Measurements from ENCODE around the gene ZNF638.
A peak's percentile ranks its signal among the peaks of the same experiment; 100 is the strongest.
"Not testable (repeated sequence)": the region's sequence is repeated elsewhere in the genome, so short reads cannot be mapped to it uniquely, and the experiment has no call there.

ZNF638 gene

DNA sequence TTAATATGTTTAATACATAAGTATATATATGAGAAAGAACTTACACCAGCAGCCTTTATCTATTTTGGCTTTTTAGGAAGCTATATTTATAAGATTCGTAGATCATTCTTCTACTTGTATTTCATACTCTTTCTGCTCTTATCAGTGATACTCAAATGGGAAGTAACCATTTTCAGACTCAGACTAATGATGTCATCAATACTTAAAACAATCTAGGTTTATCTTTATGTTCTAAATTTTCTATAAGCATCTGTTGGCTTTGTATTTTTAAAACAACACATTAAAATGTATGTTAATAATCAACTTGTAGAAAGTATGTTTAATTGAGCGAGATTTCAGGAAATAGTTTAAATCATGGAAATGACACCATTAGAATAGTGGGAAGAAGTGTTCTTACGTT, 70.8 kb downstream of the ZNF638 start:
- DNase-seq (ENCODE audit: low read depth in 3 of 3, low spot score in 1 of 3) = no peak

DNA sequence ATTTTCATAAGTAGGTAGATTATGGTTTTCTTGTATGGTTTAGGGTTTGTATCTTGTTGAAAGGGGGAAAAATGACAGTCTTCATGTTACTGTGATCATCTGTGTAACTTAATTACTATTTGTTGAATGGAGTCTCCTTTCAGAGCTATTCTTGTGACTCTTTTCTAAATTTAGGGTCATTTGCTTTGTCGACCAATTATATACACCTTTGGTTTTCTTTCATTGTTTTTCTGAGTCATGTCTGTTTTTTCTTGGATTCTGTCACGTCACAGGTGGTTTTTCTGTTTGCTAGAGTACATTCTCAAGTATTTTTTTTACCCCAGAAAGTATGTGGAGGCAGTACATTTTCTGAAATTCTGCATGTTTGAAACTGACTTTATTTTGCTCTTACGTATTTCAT, 78.0 kb downstream of the ZNF638 start:
- DNase-seq (ENCODE audit: low read depth in 3 of 3, low spot score in 1 of 3) = no peak

GRCh38 chr2:71410696-71411095, 79.1 kb downstream of the ZNF638 start:
- no peak for DNase-seq (ENCODE audit: low read depth in 3 of 3, low spot score in 1 of 3)

- DNase-seq (ENCODE audit: low read depth in 3 of 3, low spot score in 1 of 3) = peak in 1 of 3 donors; percentile 1
Observed at GRCh38 chr2:71416866-71417265, 85.3 kb downstream of the ZNF638 start.

- no peak for DNase-seq (ENCODE audit: low read depth in 3 of 3, low spot score in 1 of 3)
Observed at GRCh38 chr2:71417300-71418202, 86.0 kb downstream of the ZNF638 start.

- no peak for DNase-seq (ENCODE audit: low read depth in 3 of 3, low spot score in 1 of 3)
Observed at GRCh38 chr2:71419145-71419544, 87.6 kb downstream of the ZNF638 start.

DNA sequence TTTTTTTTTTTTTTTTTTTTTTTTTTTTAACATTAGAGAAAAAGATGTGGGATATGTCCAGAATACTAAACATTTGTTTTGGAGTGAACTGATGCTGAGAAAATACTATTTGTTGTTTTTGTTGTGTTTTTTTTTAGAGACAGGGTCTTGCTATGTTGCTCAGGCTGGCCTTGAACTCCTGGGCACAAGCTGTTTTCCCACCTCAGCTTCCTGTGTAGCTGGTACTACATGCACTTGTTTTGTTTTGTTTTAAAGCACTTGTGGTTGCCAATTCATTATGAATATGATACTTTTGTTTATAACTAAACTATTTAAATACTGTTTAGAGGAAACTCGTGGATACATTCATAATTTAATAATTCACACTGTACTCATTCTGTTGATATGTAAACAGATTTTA, 88.4 kb downstream of the ZNF638 start:
- DNase-seq (ENCODE audit: low read depth in 3 of 3, low spot score in 1 of 3) = no peak

DNA sequence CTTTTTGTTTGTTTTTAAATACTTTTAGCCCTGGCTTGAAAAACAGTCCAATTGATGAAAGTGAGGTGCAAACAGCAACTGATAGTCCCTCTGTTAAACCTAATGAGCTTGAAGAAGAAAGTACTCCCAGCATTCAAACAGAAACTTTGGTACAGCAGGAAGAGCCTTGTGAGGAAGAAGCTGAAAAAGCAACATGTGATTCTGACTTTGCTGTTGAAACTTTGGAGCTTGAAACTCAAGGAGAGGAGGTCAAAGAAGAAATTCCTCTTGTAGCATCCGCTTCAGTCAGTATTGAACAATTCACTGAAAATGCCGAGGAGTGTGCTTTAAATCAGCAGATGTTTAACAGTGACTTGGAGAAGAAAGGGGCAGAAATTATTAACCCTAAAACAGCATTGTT, 91.2 kb downstream of the ZNF638 start:
- no peak for DNase-seq (ENCODE audit: low read depth in 3 of 3, low spot score in 1 of 3)

GRCh38 chr2:71423817-71424420, 92.3 kb downstream of the ZNF638 start:
- no peak for DNase-seq (ENCODE audit: low read depth in 3 of 3, low spot score in 1 of 3)

DNA sequence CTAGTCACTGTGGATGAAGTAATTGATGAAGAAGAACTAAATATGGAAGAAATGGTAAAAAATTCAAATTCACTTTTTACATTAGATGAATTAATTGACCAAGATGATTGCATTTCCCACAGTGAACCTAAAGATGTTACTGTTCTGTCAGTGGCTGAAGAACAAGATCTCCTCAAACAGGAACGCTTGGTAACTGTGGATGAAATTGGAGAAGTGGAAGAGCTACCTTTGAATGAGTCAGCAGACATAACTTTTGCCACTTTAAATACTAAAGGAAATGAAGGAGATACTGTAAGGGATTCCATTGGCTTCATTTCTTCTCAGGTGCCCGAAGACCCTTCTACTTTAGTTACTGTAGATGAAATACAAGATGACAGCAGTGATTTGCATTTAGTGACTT, 95.1 kb downstream of the ZNF638 start:
- DNase-seq (ENCODE audit: low read depth in 3 of 3, low spot score in 1 of 3) = no peak

DNA sequence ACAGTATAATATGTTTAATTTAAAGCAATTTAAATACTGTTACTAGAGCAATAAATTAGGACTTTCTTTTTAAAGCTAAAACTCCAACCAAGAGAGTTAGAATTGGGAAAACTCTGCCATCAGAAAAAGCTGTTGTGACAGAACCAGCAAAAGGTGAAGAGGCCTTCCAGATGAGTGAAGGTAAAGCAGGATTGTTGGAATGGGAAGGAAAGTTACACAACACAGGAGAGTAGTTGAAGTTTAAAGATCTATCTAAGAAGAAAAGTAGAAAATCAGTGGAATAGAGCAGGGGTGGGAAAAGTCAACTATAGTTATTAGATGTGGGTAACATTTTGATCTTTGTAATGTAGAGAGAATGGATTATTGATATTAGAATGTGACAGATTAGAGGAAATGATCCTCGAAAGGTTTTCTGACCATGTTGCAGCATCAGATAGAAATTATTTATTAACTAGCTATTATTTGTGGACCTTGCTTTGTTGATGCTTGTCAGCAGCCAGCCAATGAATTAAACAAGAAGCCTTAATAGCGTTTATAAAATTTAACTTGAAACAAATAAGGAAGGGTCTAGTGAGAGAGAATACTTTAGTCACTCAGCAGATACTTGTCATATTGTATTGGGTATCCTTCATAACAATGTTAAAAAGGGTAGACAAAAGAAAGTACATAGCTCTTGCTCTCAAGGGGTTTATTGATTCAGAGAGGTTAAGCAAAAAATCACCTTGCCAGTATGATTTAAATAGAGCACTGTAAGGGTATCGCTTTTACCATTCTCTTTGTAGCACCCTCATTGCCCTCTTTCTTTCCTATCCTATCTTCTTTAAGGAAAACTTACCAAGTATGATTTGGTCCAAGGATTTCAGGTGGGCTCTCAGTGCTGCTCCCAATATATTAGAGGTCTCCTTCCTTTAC, 97.1 kb downstream of the ZNF638 start:
- DNase-seq (ENCODE audit: low read depth in 3 of 3, low spot score in 1 of 3) = no peak

- DNase-seq (ENCODE audit: low read depth in 3 of 3, low spot score in 1 of 3) = not testable (repeated sequence)
Observed at GRCh38 chr2:71445142-71445541, 113.6 kb downstream of the ZNF638 start.

DNA sequence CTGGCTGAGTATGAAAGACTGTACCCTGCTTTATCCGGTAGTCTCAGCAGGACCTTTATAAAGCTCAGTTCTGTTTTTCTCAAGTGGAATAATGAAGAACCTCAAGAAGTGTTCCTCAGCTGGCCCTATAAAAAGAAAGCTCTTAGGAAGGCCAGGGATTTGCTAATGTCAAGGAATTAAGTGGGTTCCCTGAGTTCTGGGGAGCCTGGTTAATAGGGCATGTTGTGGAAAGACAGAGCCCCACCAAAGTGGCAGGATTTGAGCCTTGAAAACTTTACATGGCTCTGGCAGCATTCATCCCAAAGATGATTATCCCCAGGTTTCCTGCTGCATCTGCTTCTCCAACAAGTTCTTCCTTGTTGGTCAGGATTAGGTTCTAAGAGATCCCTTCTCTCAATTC, 114.9 kb downstream of the ZNF638 start:
- DNase-seq (ENCODE audit: low read depth in 3 of 3, low spot score in 1 of 3) = no peak

- DNase-seq (ENCODE audit: low read depth in 3 of 3, low spot score in 1 of 3) = no peak
Observed at GRCh38 chr2:71449343-71449742, 117.8 kb downstream of the ZNF638 start.

DNA sequence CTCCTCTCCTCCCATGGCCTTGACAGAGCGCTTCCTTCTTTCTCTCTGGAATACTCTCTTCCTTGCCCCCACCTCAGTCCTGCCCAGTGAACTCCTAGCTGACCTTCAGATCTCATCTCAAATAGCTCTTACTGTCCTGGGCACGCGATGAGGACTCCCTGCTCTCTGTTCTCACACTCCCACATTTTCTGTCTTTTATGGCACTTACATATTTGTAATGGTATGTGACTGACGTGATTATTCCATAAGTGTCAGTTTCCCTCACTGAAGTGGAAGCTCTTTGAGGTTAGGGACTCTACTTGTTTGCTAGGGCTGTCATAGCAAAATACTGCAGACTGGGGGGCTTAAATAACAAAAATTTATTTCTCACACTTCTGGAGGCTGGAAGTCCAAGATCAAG, 120.1 kb downstream of the ZNF638 start:
- no peak for DNase-seq (ENCODE audit: low read depth in 3 of 3, low spot score in 1 of 3)

DNA sequence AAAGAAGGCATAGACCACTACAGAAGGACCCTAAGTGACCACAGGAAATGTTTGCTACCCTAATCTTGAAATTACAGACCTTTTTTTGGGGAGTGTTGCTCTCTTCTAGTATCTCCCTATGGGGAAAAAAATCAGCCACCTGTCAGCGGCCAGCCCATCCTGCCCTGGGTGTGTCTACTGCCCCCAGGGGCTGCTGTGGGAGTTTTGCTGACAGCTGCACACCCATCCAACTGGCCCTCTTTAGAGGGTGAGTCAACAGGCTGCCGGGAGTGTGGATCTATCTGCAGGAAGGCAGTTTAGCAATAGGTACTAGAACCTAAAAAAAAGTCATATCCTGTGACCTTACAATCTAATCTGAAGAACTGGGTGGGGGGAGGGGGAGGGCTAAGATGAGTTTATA, 121.0 kb downstream of the ZNF638 start:
- no peak for DNase-seq (ENCODE audit: low read depth in 3 of 3, low spot score in 1 of 3)

- DNase-seq (ENCODE audit: low read depth in 3 of 3, low spot score in 1 of 3) = no peak
Observed at GRCh38 chr2:71453404-71454220, 122.0 kb downstream of the ZNF638 start, which contains the start of gene DYSF. Gene DYSF (plus strand): TSS chr2:71453561.

DNA sequence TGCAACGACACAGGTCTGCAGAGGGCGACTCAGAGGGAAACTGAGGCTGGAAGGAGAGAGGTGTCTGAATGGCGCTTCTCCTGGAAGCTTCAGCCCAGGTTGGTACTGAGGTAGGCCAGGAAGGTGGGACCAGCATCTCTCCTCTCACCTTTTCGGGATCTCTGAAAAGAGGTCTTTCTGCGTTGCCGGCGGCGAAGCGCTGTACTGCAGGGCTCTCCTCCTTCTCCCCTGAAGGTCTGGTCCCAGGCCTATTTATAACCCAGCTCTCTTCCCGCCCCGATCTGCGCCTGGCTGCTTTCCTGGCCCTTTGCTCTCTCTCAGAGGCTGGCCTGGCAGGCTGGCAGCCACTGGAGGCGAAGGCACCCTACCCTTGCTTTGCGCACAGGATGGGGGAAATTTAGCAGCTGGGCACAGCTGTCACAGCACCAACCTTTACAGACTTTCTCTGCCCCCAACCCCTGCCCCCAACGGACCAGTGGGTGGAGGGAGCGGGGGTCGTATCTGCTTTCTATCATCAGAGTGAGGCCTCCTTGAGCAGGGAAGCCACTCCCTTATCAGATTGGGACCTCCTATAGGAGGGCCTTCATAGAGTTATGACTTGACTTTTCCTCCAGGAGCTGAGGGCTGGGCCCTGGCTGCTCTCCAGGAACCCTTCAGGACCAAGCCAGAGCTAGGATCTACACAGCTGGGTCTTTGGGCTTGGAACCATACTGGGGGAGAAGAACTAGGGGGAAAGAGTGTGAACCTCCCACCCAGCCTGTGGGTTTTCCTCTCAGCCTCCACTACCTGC, 122.8 kb downstream of the ZNF638 start:
- DNase-seq (ENCODE audit: low read depth in 3 of 3, low spot score in 1 of 3) = no peak

GRCh38 chr2:71455011-71455740, 123.6 kb downstream of the ZNF638 start:
- DNase-seq (ENCODE audit: low read depth in 3 of 3, low spot score in 1 of 3) = no peak

Data from stimulated activated CD4-positive, alpha-beta T cell treated with anti-CD3 and anti-CD28 coated beads, TNF-alpha, amount 100 ng/mL, for 1 hour (primary cell).